HG02642 (cell line): Measurements from ENCODE around the gene NPDC1.

Source experiments
- ATAC-seq: cut with Tn5 transposase; IDR thresholded peaks from one replicate; pipeline ENCODE4 v1.9.1; 2021; ENCODE audit warnings: mild to moderate bottlenecking; ENCODE audit not compliant: unreplicated experiment, poor library complexity

The NPDC1 gene

DNA sequence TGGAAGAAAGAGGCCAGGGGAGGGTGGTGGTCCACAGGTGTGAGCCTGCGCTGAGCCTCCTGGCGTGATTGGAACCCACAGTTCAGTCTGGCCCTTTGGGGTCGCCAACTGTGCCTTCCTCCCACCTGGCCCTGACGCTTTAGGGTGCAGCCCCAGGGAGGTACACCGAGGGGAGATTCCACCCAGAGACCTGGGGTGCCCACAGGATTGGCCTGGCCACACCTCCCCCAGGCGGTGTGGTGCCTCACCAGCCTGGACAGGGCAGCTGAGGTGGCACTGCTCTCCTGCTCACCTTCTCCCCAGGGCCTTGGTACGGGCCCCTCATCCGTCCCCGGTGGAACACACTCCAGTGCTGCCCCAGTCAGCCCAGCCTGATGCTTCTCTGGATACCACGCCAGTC is 48.6 kb downstream of the NPDC1 start:
- ATAC-seq = no peak

DNA sequence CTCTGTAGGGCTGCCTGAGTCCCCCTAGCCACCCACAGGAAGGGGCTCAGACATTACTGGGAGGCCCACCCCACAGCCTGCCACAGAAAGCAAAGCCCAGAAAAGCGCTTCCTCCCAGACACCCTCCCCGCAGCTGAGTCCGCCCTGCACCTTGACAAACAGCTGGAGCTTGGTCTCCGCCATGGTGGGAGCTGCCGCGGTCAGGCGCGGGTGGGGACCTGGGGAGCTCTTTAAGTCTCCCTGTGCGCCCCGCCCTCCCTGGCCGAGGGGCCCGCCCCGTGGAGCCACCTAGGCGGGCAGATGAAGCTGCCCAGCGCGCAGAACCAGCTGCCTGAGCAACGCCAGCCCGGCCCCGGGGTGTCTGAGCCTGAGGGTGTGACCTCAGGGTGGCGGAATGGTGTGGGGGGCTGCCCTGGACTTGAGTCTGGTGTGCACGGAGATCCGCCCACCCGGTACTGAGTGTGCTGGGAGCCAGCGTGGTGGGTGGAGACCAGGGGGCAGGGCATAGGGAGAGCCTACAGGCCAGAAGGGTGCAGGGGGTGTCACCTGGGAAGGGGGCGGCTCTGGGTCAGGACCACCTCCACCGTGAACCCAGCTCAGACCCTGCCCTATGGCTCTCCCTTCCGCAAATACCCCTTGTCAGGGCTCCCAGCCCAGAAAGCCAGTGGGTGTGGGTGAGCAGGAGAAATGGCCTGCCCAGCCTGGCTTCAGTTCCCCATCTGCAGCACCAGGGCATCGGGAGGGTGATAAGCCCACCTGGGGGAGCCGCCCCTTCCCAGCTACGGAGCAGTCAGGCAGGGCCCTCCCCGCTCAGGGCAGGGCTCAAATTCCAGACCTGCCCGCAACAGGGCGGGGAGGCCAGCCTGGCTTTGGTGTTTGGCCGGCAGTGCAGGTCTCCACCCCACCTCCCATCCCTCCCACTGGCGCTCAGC is 49.4 kb downstream of the NPDC1 start, which contains the start of gene CLIC3:
TSS of gene CLIC3 (minus strand) at position 208 of the 932 bp plus-strand sequence. CDS start at position 183, 25 bp downstream.
- ATAC-seq = no peak

DNA sequence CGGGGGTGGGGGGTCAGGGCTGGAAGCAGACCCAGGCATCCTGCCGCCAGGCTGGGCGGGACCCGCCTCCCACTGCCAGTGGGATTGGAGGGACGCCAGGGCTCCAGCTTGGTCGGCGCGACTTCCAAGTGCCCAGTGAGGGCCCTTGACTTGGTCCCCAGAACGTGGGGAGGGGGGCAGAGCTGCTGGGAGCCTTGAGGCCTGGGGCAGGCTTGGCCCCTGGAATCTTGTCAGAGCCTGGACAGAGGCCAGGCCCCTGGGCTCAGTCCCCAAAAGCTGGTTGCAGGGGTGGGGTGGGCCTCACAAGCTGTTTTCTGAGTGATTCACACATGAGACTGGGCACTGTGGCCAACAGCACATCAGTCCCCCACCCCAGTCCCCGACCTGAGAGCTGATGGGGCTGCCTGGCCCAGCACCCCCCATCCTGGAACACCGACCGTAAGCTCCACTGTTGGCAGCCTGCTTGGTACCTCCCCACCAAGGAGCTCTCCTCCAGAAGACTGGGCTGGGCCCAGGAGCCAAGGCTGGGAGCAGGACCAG is 50.1 kb downstream of the NPDC1 start:
- no peak for ATAC-seq

DNA sequence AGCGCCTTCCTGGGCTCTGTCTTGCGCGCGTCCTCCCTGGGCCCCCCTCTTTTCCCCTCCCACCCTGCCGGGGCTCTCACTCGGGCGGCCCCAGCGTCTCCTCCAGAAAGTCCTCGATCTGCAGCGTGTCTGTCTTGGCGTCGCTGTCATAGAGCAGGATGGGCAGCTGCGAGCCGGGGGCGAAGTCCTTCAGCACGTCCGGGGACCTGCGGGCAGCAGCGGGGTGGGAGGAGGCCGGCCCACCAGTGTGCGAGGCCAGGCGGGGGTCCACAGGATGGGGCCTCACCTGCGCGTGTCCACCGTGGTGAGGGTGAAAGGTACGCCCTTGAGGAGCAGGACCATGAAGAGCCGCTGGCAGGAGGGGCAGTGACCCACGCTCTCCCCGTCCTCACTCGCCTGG is 50.6 kb downstream of the NPDC1 start:
- ATAC-seq = no peak

DNA sequence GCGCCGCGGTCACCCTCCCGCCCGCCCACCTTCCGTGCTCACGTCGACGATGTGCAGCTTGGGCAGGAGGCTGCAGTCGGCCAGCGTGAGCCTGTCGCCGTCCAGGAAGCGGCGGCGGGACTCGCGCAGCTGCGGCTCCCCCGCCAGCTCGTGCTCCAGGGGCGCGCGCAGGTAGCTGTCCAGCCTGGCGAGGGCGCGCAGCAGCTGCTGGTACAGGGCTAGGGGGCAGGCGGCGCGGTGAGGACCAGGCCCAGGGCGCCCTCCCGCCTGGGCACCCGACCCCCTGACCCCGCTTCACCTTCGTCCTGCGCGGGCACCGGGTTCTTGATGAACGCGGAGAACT is 51.1 kb downstream of the NPDC1 start:
- ATAC-seq = no peak

DNA sequence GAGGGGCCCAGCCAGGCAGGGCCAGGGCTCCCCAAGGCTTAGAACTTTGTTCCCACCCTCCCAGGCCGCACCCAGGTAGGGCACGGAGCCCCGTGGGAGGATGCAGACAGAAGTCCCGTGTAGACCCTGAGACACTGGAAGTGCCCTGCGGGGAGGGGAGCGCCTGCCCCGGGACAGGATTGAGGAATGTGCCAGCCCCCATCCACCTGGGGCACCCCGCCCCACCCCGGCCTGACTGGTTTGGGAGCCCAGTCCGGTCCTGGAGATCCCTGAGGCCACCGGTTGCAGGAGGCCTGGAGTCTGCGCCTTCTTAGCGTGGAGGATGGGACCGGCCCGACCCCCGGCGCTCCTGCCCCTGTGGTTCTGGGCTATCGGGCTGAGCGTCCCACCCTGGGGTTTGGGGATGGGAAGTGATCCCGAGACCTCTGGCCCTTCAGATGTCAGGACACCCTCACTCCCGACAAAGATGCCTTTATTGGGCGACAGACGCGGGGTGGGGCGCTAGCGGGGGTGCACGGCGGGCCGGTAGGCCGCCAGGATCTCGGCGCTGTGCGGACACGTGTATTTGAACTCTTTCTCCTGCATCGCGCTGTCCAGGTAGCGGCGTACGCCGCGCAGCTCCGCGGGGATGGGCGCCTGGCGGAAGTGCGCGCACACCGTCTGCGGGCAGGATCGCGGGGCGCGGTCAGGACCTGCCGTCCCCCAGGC is 51.6 kb downstream of the NPDC1 start:
- ATAC-seq = no peak

- ATAC-seq = no peak
Observed at GRCh38 chr9:136992819-136993369, 53.1 kb downstream of the NPDC1 start.

DNA sequence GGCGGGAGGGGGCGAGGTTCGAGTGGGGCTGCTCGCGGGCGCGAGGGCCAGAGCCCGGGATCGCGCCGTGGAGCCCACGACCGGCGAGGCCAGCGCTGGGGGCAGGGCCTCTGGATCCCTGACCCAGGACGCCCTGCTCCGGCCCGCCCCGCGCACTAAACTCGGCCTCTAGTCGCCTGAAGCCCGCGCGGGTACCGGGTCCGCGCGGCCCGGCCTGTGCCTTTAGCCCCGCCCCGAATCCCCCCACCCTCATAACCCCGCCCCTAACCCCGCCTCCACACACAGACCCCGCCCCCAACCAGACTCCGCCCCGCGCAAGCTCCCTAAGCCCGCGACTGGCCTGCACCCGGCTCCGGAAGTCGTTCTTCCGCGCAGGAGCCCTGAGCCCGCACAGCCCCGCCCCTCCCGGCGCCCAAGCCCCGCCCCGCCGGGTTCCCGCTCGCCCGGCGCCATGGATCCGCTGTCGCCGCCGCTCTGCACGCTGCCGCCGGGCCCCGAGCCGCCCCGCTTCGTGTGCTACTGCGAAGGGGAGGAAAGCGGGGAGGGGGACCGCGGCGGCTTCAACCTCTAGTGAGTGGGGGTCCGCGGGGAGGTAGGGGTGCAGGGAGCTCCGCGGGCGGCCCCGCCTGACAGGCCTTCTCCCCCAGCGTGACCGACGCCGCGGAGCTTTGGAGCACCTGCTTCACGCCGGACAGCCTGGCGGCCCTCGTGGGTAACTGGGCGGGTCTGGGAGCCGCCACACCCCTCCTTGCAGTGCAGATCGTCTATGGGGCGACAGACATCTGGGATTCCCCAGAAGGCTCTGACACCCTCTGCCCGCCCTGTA is 53.8 kb downstream of the NPDC1 start, which contains the start of gene PAXX:
TSS of gene PAXX (plus strand) at position 430 of the 826 bp plus-strand sequence. CDS start at position 452, 22 bp downstream.
- peak; percentile 85 for ATAC-seq

DNA sequence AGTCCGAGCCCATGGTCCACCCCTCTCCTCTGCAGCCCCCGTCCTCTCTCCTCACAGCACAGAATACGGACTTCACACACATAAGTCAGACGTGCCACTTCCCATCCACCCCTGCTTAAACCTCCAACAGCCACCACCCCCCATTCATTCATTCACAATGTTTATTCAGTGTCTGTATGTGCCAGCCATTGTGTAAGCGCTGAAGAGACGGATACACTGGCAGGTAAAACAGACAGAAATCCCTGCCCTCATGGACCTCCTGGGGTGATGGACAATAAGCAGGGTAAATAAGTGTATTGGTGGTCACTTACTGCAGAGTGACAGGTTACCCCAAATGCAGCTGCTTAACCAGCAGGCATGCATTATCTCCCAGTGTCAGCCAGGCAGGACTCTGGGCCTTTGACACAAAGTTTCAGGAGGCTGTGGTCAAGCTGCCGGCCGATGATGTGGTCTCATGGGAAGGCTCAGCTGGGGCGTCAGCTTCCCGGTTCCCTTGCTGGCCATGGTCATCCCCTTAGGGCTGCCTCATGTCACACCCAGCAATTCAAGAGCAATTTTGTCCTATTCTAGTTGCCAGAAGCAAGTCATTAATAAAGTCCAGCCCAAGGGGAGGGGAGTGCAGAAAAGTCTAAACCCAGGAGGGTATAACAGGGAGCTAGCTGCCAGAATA is 55.6 kb downstream of the NPDC1 start:
- no peak for ATAC-seq
